Activated T-helper 17 cell treated with anti-CD3 and anti-CD28 coated beads, Interleukin-2, amount 50 U/mL, for 72 hours (primary cell): ENCODE results near the gene PCDHGA6. TPM values are rescaled to one million over a fixed set of nuclear protein-coding genes. Genes with fewer than 3 reads are reported as not detected.
A peak's percentile ranks its signal among the peaks of the same experiment; 100 is the strongest.

Source experiments
- ATAC-seq: fragments of 150-1000 bp; cut with Tn5 transposase; replicated peaks from 2 replicates; pipeline ENCODE4 v1.10.0; 2021; ENCODE audit warnings: mild to moderate bottlenecking, moderate library complexity
- H3K27ac Mint-ChIP-seq: one replicate; pipeline ENCODE4 v1.8.0; 2022; ENCODE audit warnings: mixed read lengths
- H3K27me3 Mint-ChIP-seq: one replicate; pipeline ENCODE4 v1.8.0; 2022; ENCODE audit warnings: mixed read lengths
- H3K36me3 Mint-ChIP-seq: one replicate; pipeline ENCODE4 v1.8.0; 2022; ENCODE audit warnings: low read depth, mild to moderate bottlenecking, mixed read lengths
- H3K4me1 Mint-ChIP-seq: one replicate; pipeline ENCODE4 v1.8.0; 2022; ENCODE audit warnings: mixed read lengths
- H3K4me3 Mint-ChIP-seq: one replicate; pipeline ENCODE4 v1.8.0; 2022; ENCODE audit warnings: mild to moderate bottlenecking, mixed read lengths
- H3K9me3 Mint-ChIP-seq: one replicate; pipeline ENCODE4 v1.8.0; 2022; ENCODE audit warnings: mixed read lengths
- total RNA-seq, 2 donors: library from RNA; stranded (reverse); gene quantifications; one replicate each; pipeline ENCODE4 v1.2.3, GENCODE V29; 2022

PCDHGA6 gene
- total RNA-seq, 2 donors from 2014 or later, result 0.06 to 0.40 TPM

DNA sequence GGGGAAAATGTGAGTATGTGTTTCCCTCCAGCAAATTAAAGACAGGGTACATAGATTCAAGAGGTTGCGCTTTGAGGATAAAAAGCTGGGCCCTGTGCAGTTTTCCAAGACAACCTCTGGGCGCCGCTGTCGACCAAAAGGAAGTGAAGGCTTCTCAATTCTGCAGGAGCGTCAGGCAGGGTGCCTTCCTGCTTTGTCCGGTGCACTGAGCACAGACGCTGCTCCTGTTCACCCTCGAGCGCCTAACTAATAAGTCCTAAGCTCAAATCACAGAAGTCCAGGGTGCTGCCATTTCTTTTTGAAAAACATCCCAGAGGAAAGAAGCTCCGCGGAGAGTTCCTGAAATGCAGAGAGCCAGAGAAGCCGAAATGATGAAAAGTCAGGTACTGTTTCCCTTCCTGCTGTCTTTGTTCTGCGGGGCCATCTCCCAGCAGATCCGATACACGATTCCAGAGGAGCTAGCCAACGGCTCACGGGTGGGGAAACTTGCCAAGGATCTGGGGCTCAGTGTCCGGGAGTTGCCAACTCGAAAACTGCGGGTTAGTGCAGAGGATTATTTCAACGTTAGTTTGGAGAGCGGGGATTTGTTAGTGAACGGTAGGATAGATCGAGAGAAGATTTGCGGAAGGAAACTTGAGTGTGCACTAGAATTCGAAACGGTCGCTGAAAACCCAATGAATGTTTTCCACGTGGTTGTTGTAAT lies 23.6 kb upstream of the PCDHGA6 start, which contains the start of gene PCDHGB1:
PCDHGB1 (plus strand) TSS at position 183 of the 703 bp plus-strand sequence; CDS start at position 345, 162 bp downstream.
- Mint-ChIP-seq H3K36me3 (no peaks in the 10 kb centered on the region), H3K4me3 (peak within 1 kb of the TSS; percentile 34), H3K4me1 (no peaks in the 10 kb centered on the region), H3K27me3 (peaks cover 41% of the 10 kb centered on the region), H3K27ac (no peak within 1 kb of the TSS), H3K9me3 (peaks cover 14% of the 10 kb centered on the region)
- no peak for ATAC-seq

DNA sequence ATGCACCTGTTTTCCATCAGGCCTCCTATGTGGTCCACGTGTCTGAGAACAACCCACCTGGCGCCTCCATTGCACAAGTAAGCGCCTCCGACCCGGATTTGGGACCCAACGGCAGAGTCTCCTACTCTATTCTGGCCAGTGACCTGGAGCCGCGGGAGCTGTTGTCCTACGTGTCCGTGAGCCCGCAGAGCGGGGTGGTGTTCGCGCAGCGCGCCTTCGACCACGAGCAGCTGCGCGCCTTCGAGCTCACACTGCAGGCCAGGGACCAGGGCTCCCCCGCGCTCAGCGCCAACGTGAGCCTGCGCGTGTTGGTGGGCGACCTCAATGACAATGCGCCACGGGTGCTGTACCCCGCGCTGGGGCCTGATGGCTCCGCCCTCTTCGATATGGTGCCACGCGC lies 22.1 kb upstream of the PCDHGA6 start:
- Mint-ChIP-seq H3K9me3 (peaks cover 14% of the 10 kb centered on the region), H3K36me3 (no peaks in the 10 kb centered on the region), H3K27ac (no peak overlapping the region), H3K4me1 (no peaks in the 10 kb centered on the region), H3K27me3 (peaks cover 52% of the 10 kb centered on the region), H3K4me3 (no peak overlapping the region)
- no peak for ATAC-seq

DNA sequence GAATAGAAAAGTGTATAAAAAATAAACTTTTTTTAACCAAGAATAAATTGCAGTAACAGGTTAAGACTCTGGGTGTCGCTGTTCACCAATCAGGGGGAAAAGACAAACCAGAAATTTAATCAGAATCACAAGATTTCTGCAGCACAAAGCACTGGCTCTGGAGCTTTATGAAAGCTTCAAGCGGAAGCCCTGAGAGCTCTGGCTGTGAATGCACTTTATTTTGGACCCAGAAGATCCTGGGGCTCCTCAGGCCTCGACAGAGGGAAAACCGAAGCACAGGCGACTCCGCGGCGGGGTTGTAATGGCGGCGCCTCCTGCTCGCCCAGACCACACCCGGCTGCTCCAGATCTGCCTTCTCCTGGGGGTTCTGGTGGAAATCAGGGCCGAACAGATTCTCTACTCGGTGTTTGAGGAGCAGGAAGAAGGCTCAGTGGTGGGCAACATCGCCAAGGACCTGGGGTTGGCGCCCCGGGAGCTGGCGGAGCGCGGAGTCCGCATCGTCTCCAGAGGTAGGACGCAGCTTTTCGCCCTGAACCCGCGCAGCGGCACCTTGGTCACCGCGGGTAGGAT lies 18.7 kb upstream of the PCDHGA6 start, which contains the start of gene PCDHGA4:
PCDHGA4 (plus strand) TSS at position 122 of the 570 bp plus-strand sequence; CDS start at position 209, 87 bp downstream.
- ATAC-seq, result no peak
- H3K4me1 Mint-ChIP-seq, result no peaks in the 10 kb centered on the region
- H3K27ac Mint-ChIP-seq, result no peak within 1 kb of the TSS
- H3K4me3 Mint-ChIP-seq, result peak within 1 kb of the TSS; percentile 43
- no peaks in the 10 kb centered on the region for H3K36me3 Mint-ChIP-seq
- peaks cover 47% of the 10 kb centered on the region for H3K27me3 Mint-ChIP-seq
- H3K9me3 Mint-ChIP-seq, result peaks cover 12% of the 10 kb centered on the region

- Mint-ChIP-seq H3K27me3 (peaks cover 43% of the 10 kb centered on the region), H3K4me3 (peak overlapping the region; percentile 43), H3K36me3 (no peaks in the 10 kb centered on the region), H3K4me1 (no peaks in the 10 kb centered on the region), H3K27ac (no peak overlapping the region), H3K9me3 (peaks cover 11% of the 10 kb centered on the region)
- no peak for ATAC-seq
Measured at GRCh38 chr5:141355641-141356040, 18.1 kb upstream of the PCDHGA6 start.

DNA sequence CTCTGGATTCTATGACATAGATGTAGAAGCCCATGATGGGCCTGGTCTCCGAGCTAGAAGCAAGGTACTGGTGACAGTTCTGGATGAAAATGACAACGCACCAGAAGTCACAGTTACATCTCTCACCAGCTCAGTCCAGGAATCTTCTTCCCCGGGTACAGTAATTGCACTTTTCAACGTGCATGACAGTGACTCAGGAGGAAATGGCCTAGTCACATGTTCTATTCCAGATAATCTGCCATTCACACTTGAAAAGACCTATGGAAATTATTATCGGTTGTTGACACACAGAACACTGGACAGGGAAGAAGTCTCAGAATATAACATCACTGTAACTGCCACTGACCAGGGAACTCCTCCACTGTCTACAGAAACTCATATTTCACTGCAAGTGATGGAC lies 17.6 kb upstream of the PCDHGA6 start:
- Mint-ChIP-seq H3K9me3 (peaks cover 13% of the 10 kb centered on the region), H3K36me3 (no peaks in the 10 kb centered on the region), H3K27me3 (peaks cover 48% of the 10 kb centered on the region), H3K27ac (no peak overlapping the region), H3K4me1 (no peaks in the 10 kb centered on the region), H3K4me3 (no peak overlapping the region)
- no peak for ATAC-seq

GRCh38 chr5:141356950-141357349 lies 16.7 kb upstream of the PCDHGA6 start:
- H3K9me3 Mint-ChIP-seq, result peaks cover 13% of the 10 kb centered on the region
- no peak overlapping the region for H3K27ac Mint-ChIP-seq
- H3K27me3 Mint-ChIP-seq, result peaks cover 52% of the 10 kb centered on the region
- no peak overlapping the region for H3K4me3 Mint-ChIP-seq
- H3K36me3 Mint-ChIP-seq, result no peaks in the 10 kb centered on the region
- H3K4me1 Mint-ChIP-seq, result no peaks in the 10 kb centered on the region
- no peak for ATAC-seq

DNA sequence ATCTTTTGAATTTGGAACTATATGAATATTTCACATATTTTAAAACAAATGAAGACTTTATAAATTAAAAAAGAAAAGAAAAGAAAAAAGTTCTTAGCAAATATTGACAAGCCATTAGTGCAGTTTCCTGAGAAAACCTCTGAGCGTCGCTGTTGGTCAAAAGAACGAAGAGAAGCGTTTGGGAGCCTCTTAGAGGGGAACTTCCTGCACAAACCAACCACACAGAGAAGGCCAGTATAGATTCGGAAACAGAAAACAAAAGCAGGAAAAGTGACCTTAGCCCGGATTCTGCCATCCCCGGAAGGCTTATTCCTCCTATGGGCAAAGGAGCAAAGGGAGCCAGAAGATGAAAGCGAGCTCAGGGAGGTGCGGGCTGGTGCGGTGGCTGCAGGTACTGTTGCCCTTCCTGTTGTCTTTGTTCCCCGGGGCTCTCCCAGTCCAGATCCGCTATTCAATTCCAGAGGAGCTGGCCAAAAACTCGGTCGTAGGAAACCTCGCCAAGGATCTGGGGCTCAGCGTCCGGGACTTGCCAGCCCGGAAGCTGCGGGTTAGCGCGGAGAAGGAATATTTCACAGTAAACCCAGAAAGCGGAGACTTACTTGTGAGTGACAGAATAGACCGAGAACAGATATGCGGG lies 13.8 kb upstream of the PCDHGA6 start, which contains the start of gene PCDHGB2:
PCDHGB2 (plus strand) TSS at position 205 of the 637 bp plus-strand sequence; CDS start at position 347, 142 bp downstream.
- Mint-ChIP-seq H3K27ac (no peak within 1 kb of the TSS), H3K27me3 (peaks cover 62% of the 10 kb centered on the region), H3K4me3 (peak within 1 kb of the TSS; percentile 40), H3K4me1 (peaks cover 8% of the 10 kb centered on the region), H3K36me3 (peaks cover 10% of the 10 kb centered on the region), H3K9me3 (peaks cover 17% of the 10 kb centered on the region)
- ATAC-seq, result no peak

GRCh38 chr5:141360685-141361084 lies 13.0 kb upstream of the PCDHGA6 start:
- Mint-ChIP-seq H3K27me3 (peaks cover 64% of the 10 kb centered on the region), H3K4me3 (no peak overlapping the region), H3K36me3 (peaks cover 10% of the 10 kb centered on the region), H3K9me3 (peaks cover 20% of the 10 kb centered on the region), H3K27ac (no peak overlapping the region), H3K4me1 (peaks cover 8% of the 10 kb centered on the region)
- no peak for ATAC-seq

GRCh38 chr5:141362719-141363118 lies 11.0 kb upstream of the PCDHGA6 start:
- peaks cover 10% of the 10 kb centered on the region for H3K36me3 Mint-ChIP-seq
- no peak overlapping the region for H3K27ac Mint-ChIP-seq
- H3K27me3 Mint-ChIP-seq, result peaks cover 56% of the 10 kb centered on the region
- no peak for ATAC-seq
- H3K4me3 Mint-ChIP-seq, result no peak overlapping the region
- H3K9me3 Mint-ChIP-seq, result peaks cover 15% of the 10 kb centered on the region
- H3K4me1 Mint-ChIP-seq, result peaks cover 8% of the 10 kb centered on the region

- Mint-ChIP-seq H3K27ac (no peak within 1 kb of the TSS), H3K4me1 (peaks cover 8% of the 10 kb centered on the region), H3K9me3 (peaks cover 15% of the 10 kb centered on the region), H3K36me3 (peaks cover 10% of the 10 kb centered on the region), H3K4me3 (no peak within 1 kb of the TSS), H3K27me3 (peaks cover 60% of the 10 kb centered on the region)
- no peak for ATAC-seq
Measured at GRCh38 chr5:141363952-141364660, 9.6 kb upstream of the PCDHGA6 start, which contains the start of gene PCDHGA5. PCDHGA5 (plus strand) TSS chr5:141364162; CDS start chr5:141364331, 169 bp downstream.

DNA sequence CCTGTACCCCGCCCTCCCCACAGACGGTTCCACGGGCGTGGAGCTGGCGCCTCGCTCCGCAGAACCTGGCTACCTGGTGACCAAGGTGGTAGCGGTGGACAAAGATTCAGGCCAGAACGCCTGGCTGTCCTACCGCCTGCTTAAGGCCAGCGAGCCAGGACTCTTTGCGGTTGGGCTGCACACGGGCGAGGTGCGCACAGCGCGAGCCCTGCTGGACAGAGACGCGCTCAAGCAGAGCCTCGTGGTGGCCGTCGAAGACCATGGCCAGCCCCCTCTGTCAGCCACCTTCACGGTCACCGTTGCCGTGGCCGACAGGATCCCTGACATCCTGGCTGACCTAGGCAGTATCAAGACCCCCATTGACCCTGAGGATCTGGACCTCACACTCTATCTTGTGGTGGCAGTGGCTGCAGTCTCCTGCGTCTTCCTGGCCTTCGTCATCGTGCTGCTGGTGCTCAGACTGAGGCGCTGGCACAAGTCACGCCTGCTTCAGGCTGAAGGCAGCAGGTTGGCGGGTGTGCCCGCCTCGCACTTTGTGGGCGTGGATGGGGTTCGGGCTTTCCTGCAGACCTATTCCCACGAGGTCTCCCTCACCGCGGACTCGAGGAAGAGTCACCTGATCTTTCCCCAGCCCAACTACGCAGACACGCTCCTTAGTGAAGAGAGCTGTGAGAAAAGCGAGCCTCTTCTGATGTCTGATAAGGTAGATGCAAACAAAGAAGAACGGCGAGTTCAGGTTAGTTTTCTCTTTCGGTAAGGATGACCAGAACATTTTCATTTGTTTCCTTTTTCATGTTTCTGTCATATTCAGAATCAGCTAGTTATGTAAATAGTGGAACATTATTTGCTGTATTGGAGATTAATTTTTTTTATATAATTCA lies 7.4 kb upstream of the PCDHGA6 start:
- H3K4me3 Mint-ChIP-seq, result no peak overlapping the region
- H3K9me3 Mint-ChIP-seq, result peaks cover 16% of the 10 kb centered on the region
- peaks cover 10% of the 10 kb centered on the region for H3K36me3 Mint-ChIP-seq
- peaks cover 62% of the 10 kb centered on the region for H3K27me3 Mint-ChIP-seq
- no peak for ATAC-seq
- no peak overlapping the region for H3K27ac Mint-ChIP-seq
- H3K4me1 Mint-ChIP-seq, result peaks cover 13% of the 10 kb centered on the region

DNA sequence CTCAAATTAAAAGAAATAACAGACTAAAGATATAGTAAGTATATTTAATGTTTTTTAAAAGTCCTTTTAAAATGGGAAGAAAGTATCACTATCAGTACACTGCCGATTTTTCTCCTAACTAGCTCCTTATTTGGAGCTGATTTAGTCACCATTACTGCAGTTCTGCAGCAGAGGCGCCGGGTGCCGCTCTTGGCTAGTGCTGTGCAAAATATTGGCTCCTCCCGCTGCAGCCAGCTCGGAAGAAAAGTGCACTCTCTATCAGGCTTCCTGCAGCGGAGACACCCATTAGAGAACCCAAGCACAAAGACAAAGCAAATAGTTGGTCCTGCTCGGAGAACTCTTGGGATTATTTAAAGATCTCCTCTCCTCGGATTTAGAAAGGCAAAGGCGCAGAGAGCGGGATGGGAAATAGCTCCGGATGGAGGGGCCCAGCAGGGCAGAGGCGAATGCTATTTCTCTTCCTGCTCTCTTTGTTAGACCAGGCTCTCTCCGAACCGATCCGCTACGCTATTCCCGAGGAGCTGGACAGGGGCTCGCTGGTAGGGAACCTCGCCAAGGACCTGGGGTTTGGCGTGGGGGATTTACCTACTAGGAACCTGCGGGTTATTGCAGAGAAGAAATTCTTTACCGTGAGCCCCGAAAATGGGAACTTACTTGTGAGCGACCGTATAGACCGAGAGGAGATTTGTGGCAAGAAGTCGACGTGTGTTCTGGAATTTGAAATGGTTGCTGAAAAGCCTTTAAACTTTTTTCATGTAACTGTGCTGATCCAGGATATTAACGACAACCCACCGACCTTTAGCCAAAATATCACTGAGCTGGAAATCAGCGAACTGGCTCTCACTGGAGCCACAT lies 3.5 kb upstream of the PCDHGA6 start, which contains the start of gene PCDHGB3:
PCDHGB3 (plus strand) TSS at position 249 of the 855 bp plus-strand sequence; CDS start at position 402, 153 bp downstream.
- Mint-ChIP-seq H3K4me3 (peak within 1 kb of the TSS; percentile 74), H3K27ac (no peak within 1 kb of the TSS), H3K27me3 (peaks cover 53% of the 10 kb centered on the region), H3K36me3 (no peaks in the 10 kb centered on the region), H3K9me3 (peaks cover 10% of the 10 kb centered on the region), H3K4me1 (peaks cover 8% of the 10 kb centered on the region)
- ATAC-seq, result peak; percentile 63
